NCI-H2227 (cell line): Measurements from ENCODE around the gene C1orf167.

Experiments
- DNase-seq: peaks from one replicate; lab custom pipeline; 2025; ENCODE audit not compliant: unreplicated experiment; lab: John Stamatoyannopoulos, UW

C1orf167 gene

GRCh38 chr1:11764519-11764918 lies 2.5 kb downstream of the C1orf167 start:
- no peak for DNase-seq

GRCh38 chr1:11765661-11766428 lies 3.9 kb downstream of the C1orf167 start:
- no peak for DNase-seq

GRCh38 chr1:11766429-11766776 lies 4.4 kb downstream of the C1orf167 start:
- no peak for DNase-seq

- no peak for DNase-seq
Observed at GRCh38 chr1:11767922-11768704, 6.1 kb downstream of the C1orf167 start.

- DNase-seq, result no peak
Observed at GRCh38 chr1:11768821-11769220, 6.8 kb downstream of the C1orf167 start.

GRCh38 chr1:11769274-11769673 lies 7.3 kb downstream of the C1orf167 start:
- DNase-seq, result no peak

GRCh38 chr1:11770011-11770410 lies 8.0 kb downstream of the C1orf167 start:
- no peak for DNase-seq

GRCh38 chr1:11771481-11772043 lies 9.6 kb downstream of the C1orf167 start:
- DNase-seq, result no peak

GRCh38 chr1:11772458-11772857 lies 10.5 kb downstream of the C1orf167 start:
- DNase-seq, result no peak

- DNase-seq, result no peak
Observed at GRCh38 chr1:11774753-11775152, 12.8 kb downstream of the C1orf167 start.

GRCh38 chr1:11777658-11778322 lies 15.8 kb downstream of the C1orf167 start:
- no peak for DNase-seq

GRCh38 chr1:11778336-11778735 lies 16.3 kb downstream of the C1orf167 start:
- DNase-seq, result no peak

GRCh38 chr1:11778844-11779623 lies 17.0 kb downstream of the C1orf167 start:
- DNase-seq, result no peak

- DNase-seq, result no peak
Observed at GRCh38 chr1:11779715-11780379, 17.9 kb downstream of the C1orf167 start.

- no peak for DNase-seq
Observed at GRCh38 chr1:11780380-11781147, 18.6 kb downstream of the C1orf167 start.

- no peak for DNase-seq
Observed at GRCh38 chr1:11781297-11781696, 19.3 kb downstream of the C1orf167 start.

- DNase-seq, result no peak
Observed at GRCh38 chr1:11782127-11782708, 20.2 kb downstream of the C1orf167 start.

GRCh38 chr1:11783556-11783955 lies 21.6 kb downstream of the C1orf167 start:
- no peak for DNase-seq
